Posterior vena cava (tissue), 2 donors: ENCODE results near the gene RAB30. TPM values are rescaled to one million over a fixed set of nuclear protein-coding genes. Genes with fewer than 3 reads are reported as not detected.

ENCODE experiments used
- DNase-seq: peaks from one replicate; pipeline ENCODE4 v3.0.0-alpha.2; 2020; ENCODE audit warnings: low spot score
- intact Hi-C, 2 donors: fragments of 100-400 bp; cut with DNase I; formaldehyde crosslinking; loops; one replicate each; pipeline versions ENCODE4 v1.14.1 to v1.14.2; 2022 to 2023
- total RNA-seq, 2 donors: library from RNA; stranded (reverse); fragmentation: NEBNext Ultra II Directional; extraction: Animal tissue kit (Norgen Biotek cat#: 25700); gene quantifications; one replicate each; pipeline ENCODE4 v1.2.1, GENCODE V29; 2021
- donor health status: DM: yes; HTN: yes; CAD: no.
- donor health status: DM: yes; HTN: yes; CAD: no.

RAB30 gene
- total RNA-seq, 2 donors from 2014 or later: 22.1 to 27.9 TPM

- intact Hi-C loops: no loop called here
- DNase-seq: no peak
Measured at GRCh38 chr11:82930229-82930628, 141.5 kb downstream of the RAB30 start.

GRCh38 chr11:82929121-82929520 lies 142.6 kb downstream of the RAB30 start:
- intact Hi-C loops: no loop called here
- no peak for DNase-seq

GRCh38 chr11:82927264-82927880 lies 144.3 kb downstream of the RAB30 start:
- DNase-seq: no peak
- intact Hi-C loops: no loop called here

- DNase-seq: no peak
- intact Hi-C loops: no loop called here
Measured at GRCh38 chr11:82924522-82925224, 147.0 kb downstream of the RAB30 start.

Other genes with a start within 250 kb of the RAB30 start
- gene PRCP, start 171.5 kb downstream of the RAB30 start, total RNA-seq: 100 to 1,000 TPM in 1 of 2 donors, 10 to 100 TPM in 1; 75.9 to 107 TPM
- 1 to 10 TPM in 1 of 2 donors, under 1 TPM in 1; 0.86 to 1.2 TPM for gene DDIAS, start 170.2 kb downstream of the RAB30 start, total RNA-seq
- 10 to 100 TPM; 45.0 to 46.1 TPM for gene PCF11, start 85.2 kb upstream of the RAB30 start, total RNA-seq
- 10 to 100 TPM in 1 of 2 donors, 1 to 10 TPM in 1; 9.5 to 11.5 TPM for gene ANKRD42, start 121.8 kb upstream of the RAB30 start, total RNA-seq
- 10 to 100 TPM; 29.6 to 33.3 TPM for gene CCDC90B, start 214.5 kb upstream of the RAB30 start, total RNA-seq